LoVo (cell line): ENCODE results near the gene MYCBP.

ENCODE experiments used
- DNase-seq: peaks from one replicate; pipeline ENCODE4 v3.0.0-alpha.2; 2016; ENCODE audit warnings: low spot score

Gene MYCBP

DNA sequence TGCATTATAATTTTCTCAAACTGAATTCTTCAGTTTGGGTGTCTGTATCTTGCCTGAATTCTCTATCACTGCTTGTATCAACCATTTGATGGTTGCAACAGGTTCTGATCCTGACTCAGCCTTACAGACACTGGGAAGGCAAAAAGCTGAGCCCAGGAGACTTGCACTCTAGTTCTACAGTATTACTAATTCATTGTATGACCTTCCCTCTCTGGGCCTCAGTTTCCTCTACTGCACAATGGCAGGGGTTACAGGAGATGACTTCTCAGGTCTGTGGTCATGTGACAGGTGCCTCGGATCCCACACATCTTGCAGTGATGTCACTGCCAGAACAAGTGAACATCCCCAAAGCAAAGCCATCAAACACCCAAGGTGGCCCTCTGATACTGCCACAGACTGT lies 52.3 kb downstream of the MYCBP start:
- no peak for DNase-seq

DNA sequence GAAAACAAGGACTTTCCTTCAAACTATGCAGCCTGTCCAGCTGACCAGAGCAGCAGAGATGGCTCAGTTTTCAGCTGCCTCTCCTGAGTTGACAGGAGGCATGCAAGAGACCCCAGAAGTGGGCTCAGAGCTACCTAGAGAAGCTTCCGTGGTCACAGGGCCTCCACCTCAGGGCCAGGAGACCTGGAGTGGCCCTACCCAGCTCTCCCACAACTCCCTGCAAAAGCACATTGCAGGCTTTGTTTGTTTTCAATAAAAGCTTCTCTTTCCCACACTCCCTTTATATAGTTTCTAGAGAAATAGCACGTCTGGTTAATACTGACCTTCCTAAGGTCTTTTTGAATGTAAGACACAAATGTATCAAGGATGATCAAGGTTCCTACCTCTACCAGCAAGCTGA lies 53.6 kb downstream of the MYCBP start:
- DNase-seq: no peak

- no peak for DNase-seq
These were observed 54.1 kb downstream of the MYCBP start for GRCh38 chr1:38819040-38819439.

GRCh38 chr1:38818175-38818976 lies 54.8 kb downstream of the MYCBP start:
- DNase-seq: peak; percentile 12

DNA sequence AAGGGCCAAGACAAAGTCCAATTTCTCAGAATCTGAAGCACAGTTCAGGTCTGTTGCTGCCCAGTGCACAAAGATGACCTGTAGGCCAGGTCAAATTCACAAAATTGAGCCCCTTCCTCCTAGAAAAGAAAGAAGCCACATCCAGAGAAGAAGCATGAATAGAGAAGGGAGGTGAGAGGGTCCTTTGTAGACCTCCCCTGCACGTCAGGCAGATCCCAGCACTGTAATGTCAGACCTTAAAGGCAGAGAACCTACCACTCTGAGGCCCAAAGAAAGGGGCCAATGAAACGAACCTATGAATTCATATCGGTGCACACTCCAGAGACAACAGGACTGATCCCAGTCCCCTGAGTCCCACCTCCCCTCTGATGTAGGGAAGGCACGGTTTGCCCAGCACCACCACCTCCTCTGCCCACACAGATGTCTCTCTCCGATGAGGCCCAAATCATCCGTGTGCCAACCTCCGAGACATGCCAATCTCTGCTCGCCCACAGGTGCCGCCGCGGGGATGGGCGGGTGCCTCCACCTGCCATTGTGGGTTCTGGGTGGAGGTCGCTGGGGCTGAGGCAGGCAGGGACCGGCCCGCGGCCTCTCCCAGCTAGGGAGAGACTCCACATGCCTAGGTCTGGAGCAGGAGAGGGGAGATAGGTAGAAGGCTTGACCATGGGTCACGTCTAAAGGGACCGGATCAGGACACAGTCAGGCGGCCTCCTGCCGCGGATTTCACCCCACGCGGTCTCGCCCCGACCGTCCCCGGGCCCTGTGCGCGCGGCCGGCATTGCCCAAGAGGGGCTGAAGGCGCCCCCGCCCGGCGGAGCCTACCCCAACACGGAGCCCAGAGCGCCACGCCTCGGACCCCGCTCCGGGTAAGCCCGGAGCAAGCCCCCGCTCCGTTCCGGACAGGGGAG lies 55.6 kb downstream of the MYCBP start:
- no peak for DNase-seq

GRCh38 chr1:38815903-38816627 lies 57.1 kb downstream of the MYCBP start:
- no peak for DNase-seq

DNA sequence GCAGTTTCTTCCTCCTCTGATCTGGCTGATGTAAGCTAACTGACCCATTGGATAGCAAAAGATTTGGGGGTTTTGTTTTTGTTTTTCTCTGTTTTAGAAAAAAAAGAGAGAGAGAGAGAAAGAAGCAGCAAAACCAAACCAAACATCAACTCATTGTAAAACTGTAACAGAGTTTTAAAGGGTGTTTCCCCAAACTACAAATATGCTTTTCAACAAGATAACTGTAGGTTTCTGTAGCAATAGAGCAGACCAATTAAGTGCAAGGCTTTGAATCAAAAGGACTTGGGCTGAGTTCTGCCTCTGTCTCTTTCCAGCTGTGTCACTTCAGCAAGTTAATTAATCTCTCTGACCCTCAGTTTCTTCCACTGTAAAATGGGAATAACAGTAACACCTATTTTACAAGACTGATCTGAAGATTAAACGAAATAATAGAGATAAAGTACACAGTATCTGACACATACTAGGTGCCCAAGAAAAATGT lies 58.1 kb downstream of the MYCBP start:
- DNase-seq: no peak

GRCh38 chr1:38814444-38814983 lies 58.6 kb downstream of the MYCBP start:
- DNase-seq: no peak

- no peak for DNase-seq
These were observed 60.2 kb downstream of the MYCBP start for GRCh38 chr1:38812981-38813380.
